Mesodermal cell (in vitro differentiated cells): ENCODE results near the gene GIMAP5.

Experiments used
- H3K27ac ChIP-seq: 2 replicates; pipeline ENCODE4 v1.7.0; 2013; ENCODE audit warnings: mild to moderate bottlenecking, low read depth, low read length, moderate library complexity; ENCODE audit not compliant: severe bottlenecking
- H3K36me3 ChIP-seq: 2 replicates; pipeline ENCODE4 v1.7.1; 2013; ENCODE audit warnings: mild to moderate bottlenecking, low read length, moderate library complexity; ENCODE audit not compliant: control insufficient read depth, insufficient read depth
- H3K4me1 ChIP-seq: one replicate; pipeline ENCODE4 v1.7.1; 2013; ENCODE audit warnings: mild to moderate bottlenecking, low read length; ENCODE audit not compliant: insufficient read depth, control insufficient read depth, poor library complexity, severe bottlenecking
- H3K4me3 ChIP-seq: 2 replicates; pipeline ENCODE4 v1.7.0; 2013; ENCODE audit warnings: low read length, control low read depth, mild to moderate bottlenecking; ENCODE audit not compliant: insufficient read depth, poor library complexity, severe bottlenecking; ENCODE audit errors: extremely low read depth
- H3K9me3 ChIP-seq: 2 replicates; pipeline ENCODE4 v1.7.1; 2013; ENCODE audit warnings: mild to moderate bottlenecking, low read length, moderate library complexity; ENCODE audit not compliant: control insufficient read depth
- WGBS, 2 experiments: methylation state at CpG; one replicate each; pipeline ENCODE4 v1.1.5; 2013; ENCODE audit warnings: missing lambda C conversion rate in 2 of 2; ENCODE audit not compliant: insufficient coverage in 2 of 2; 5-methylcytosine and 5-hydroxymethylcytosine counted together

Gene GIMAP5

DNA sequence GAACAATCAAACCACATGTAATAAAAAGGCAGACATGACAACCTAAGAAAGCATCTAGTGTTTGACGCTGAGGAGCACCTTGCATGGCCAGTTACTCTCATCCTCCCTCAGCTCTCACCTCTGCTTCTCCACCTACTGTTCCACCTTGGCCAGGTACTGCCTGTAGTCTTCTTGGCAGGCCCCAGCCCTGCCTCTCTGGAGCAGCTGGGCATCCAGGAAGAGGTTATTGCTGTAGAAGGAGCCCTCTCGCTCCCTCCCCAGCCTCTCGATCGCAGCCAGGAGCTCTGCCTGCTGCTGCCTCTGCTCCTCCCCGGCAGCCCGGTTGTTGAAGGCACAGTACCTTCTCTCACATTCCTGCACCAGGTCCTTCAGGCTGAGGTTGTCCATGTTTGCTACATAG, 9.7 kb downstream of the GIMAP5 start:
- Histone ChIP-seq H3K4me1 (no peaks in the 10 kb centered on the region), H3K9me3 (no peaks in the 10 kb centered on the region), H3K36me3 (no peaks in the 10 kb centered on the region), H3K4me3 (no peak overlapping the region), H3K27ac (no peak overlapping the region)
- 75 to 83% methylated on average over 6 of the region's 6 CpGs for WGBS, 2 experiments

DNA sequence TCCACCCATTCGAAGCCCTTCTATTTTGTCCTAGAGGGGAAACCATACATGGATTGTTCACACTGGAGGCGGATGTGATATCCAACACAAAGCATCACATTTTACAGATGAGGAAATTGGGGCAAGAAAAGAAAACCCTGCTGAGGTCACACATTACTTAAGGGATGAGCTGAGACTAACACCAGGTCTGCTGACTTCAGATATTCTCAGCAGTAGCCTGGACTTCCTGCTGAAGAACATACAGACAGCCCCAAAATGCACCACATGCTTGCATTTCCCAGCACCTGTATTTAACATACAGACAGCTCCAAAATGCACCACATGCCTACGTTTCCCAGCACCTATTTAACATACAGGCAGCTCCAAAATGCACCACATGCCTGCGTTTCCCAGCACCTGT, 11.2 kb downstream of the GIMAP5 start:
- Histone ChIP-seq H3K9me3 (no peaks in the 10 kb centered on the region), H3K36me3 (no peaks in the 10 kb centered on the region), H3K4me1 (no peaks in the 10 kb centered on the region), H3K27ac (no peak overlapping the region), H3K4me3 (no peak overlapping the region)
- WGBS, 2 experiments, result 39% methylated on average over 2 of the region's 4 CpGs; no CpG with 5 or more reads in 1 of the 2 experiments

DNA sequence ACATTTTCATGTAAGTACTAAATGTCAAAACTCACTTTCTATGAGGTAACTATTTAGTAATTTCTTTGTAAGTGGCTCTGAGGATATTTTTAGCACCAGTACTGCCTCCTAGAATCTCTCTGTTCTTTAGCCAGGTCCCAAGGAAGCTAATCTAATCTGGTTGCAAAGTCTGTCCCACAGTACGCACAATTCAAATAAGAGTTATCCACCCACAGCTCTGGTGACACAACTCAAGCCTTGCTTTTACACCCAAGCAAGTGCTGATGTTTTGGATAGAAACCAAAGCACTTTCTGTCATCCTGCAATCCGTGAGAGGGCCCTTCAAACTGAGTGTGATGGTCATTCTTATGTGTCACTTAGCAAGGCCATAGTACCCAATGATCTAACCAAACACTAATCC, 14.5 kb downstream of the GIMAP5 start:
- WGBS, 2 experiments, result no CpG with 5 or more reads among the region's 2 CpGs
- H3K27ac ChIP-seq, result no peak overlapping the region

DNA sequence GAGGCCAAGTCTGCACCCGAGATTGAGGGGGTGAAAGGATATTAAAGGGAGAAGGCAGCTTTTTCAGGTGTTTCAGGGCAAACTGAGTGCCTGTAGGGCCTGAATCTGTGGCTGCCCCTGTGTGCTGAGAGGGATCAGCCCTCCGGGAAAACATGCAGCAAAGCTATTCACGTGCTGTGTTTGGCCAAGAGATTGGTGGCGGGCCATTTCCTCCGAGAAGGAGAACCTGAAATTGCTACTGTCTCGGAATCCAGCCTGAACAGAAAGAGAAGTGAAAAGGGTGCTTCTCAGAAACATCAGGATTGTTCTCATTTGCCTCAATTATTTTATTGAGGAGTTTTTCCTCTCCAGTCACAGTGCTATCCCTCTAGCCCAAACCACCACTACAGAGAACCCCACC, 16.0 kb downstream of the GIMAP5 start:
- no peaks in the 10 kb centered on the region for H3K36me3 ChIP-seq
- WGBS, 2 experiments, result 75 to 85% methylated on average over 4 to 5 of the region's 6 CpGs
- no peak overlapping the region for H3K4me3 ChIP-seq
- H3K9me3 ChIP-seq, result no peaks in the 10 kb centered on the region
- no peaks in the 10 kb centered on the region for H3K4me1 ChIP-seq
- no peak overlapping the region for H3K27ac ChIP-seq

More for the DNA sequence above, 14.5 kb downstream of the GIMAP5 start:
- no peaks in the 10 kb centered on the region for H3K9me3 ChIP-seq
- no peaks in the 10 kb centered on the region for H3K36me3 ChIP-seq
- H3K4me1 ChIP-seq, result no peaks in the 10 kb centered on the region
- no peak overlapping the region for H3K4me3 ChIP-seq

DNA sequence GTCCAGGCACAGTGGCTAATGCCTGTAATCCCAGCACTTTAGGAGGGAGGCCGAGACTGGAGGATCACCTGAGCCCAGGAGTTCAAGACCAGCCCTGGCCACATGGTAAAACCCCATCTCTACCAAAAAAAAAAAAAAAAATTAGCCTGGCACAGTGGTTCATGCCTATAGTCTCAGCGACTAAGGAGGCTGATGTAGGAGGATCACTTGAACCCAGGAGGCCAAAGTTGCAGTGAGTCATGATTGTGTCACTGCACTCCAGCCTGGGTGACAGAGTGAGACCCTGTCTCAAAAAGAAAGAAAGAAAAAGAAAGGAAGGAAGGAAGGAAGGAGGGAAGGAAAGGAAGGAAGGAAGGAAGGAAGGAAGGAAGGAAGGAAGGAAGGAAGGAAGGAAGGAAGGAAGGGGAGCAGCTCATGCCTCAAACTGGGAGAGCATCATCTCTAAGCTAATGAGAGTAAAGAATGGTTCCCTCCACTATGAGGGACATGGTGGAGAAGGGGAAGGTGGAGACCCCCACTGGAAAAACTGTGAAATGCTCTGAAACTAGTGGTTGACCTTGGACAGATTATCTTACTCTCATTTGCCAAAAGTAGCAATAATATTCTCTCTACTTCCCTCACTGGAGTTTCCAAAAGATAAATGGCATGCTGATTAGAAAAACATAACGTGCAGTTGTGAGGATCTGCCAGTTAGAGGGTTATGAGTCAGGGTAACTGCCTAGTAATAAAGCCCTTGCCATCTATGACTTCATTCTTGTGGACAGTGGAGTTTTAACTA, 16.8 kb downstream of the GIMAP5 start:
- Histone ChIP-seq H3K4me1 (no peaks in the 10 kb centered on the region), H3K27ac (no peak overlapping the region), H3K36me3 (no peaks in the 10 kb centered on the region), H3K9me3 (no peaks in the 10 kb centered on the region), H3K4me3 (no peak overlapping the region)
- 35 to 75% methylated on average over 1 to 3 of the region's 3 CpGs for WGBS, 2 experiments

DNA sequence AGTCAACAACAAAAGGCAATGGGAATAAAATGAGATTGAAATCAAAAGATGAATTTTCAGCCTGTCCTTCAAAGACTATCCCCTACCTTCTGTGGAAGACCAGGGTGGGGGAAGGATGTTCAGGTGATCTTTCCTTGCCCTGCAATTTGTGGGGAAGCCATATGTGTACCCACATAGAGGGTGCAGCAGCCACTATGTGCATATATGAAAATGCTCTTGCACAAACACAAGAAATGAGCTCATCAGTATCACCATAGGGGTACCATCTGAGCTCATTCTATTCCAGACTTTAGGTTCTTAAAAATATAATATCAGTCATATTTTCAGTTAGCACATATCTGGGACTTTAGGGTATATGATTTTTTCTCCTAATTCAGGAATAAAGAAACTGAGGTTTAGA, 17.7 kb downstream of the GIMAP5 start:
- H3K4me3 ChIP-seq, result no peak overlapping the region
- H3K27ac ChIP-seq, result no peak overlapping the region
- H3K9me3 ChIP-seq, result no peaks in the 10 kb centered on the region
- no peaks in the 10 kb centered on the region for H3K4me1 ChIP-seq
- H3K36me3 ChIP-seq, result no peaks in the 10 kb centered on the region

DNA sequence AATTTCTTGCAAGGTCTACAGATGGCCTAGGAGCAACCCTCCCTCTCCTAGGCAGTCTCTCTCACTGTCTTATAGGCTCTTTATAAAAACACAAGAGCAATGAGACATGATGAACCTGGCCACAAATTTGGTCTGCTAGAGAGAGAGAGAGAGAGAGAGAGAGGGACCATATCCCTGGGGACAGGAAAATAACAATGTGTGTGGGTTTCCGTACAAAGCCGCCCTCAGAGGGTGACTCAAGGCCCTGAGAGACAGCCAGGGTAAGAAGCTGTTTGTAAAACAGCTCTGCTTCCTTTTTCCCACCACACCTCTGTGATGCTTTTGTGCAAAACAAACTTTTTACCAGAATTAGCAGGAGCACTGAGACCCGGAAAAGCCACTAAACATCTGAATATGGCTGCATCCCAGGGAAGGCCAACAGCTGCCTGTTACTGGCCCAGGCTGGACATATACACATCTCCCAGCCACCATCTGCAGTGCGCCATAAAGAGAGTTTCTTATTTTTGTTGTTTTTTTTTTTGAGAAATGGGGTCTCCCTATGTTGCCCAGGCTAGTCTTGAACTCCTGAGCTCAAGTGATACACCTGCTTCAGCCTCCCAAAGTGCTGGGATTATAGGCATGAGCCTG, 18.4 kb downstream of the GIMAP5 start:
- Histone ChIP-seq H3K9me3 (no peaks in the 10 kb centered on the region), H3K27ac (no peak overlapping the region), H3K4me3 (no peak overlapping the region), H3K36me3 (no peaks in the 10 kb centered on the region), H3K4me1 (no peaks in the 10 kb centered on the region)
- WGBS, 2 experiments, result 71 to 89% methylated on average over 1 of the region's 4 CpGs

DNA sequence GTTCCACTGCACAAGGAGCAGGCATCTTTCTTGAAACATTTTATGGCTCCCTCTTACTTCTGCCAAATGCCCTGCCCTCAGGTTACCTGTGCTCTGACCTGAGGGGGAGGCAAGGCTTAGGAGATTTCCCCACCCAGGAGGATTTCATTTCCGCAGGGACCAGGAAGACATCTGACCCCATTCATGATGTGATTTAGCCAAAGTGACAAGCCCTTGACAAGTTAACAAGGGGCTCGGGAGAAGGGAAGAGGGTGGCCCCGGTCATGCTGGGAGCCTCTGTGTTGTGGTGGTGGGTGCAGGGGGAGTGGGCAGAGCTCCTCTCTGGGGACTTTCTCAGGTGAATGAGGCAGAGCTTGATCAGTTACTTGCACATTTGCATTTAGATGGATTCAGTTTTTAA, 18.9 kb downstream of the GIMAP5 start:
- 46 to 70% methylated on average over 2 to 3 of the region's 3 CpGs for WGBS, 2 experiments
- Histone ChIP-seq H3K4me1 (no peaks in the 10 kb centered on the region), H3K4me3 (no peak overlapping the region), H3K9me3 (no peaks in the 10 kb centered on the region), H3K36me3 (no peaks in the 10 kb centered on the region), H3K27ac (no peak overlapping the region)

DNA sequence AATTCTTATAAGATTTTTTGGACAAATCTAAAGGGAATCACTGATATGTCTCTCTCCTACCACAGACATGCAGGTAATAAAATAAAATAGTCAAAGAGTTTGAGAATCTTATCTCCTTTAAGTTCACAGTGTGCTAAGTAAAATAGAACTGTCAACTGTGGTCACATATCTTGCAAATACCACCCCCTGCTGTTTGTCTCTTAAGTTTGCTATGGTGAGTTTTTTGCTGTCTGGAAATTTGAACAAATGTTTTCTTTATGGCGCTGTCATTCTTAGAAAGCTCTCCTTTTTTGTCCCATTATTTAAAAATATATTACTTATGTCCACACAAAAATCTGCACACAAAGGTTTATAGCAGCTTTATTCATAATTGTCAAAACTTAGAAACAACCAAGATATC, 19.6 kb downstream of the GIMAP5 start:
- H3K4me1 ChIP-seq, result no peaks in the 10 kb centered on the region
- no peak overlapping the region for H3K27ac ChIP-seq
- no peaks in the 10 kb centered on the region for H3K36me3 ChIP-seq
- no peaks in the 10 kb centered on the region for H3K9me3 ChIP-seq
- no peak overlapping the region for H3K4me3 ChIP-seq
- WGBS, 2 experiments, result no CpG with 5 or more reads among the region's 1 CpG

DNA sequence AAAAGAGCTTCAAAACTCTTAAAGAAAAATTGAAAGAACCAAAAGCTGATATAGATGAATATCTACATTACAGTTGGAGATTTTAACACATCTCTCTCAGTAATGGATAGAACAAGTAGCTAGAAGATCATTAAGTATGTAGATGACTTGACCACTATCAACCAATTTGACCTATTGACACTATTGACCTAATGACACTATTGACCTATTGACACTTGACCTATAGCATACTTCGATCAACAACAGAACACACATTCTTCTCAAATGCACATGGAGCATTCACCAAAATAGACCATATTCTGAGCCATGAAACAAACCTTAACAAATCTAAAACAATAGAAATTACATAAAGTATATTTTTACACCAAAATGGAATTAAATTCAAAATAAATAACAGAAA, 22.3 kb downstream of the GIMAP5 start:
- Histone ChIP-seq H3K36me3 (no peaks in the 10 kb centered on the region), H3K9me3 (no peaks in the 10 kb centered on the region), H3K4me1 (no peaks in the 10 kb centered on the region), H3K4me3 (no peak overlapping the region), H3K27ac (no peak overlapping the region)
- 100% methylated on average over 1 of the region's 1 CpG for WGBS, 2 experiments

DNA sequence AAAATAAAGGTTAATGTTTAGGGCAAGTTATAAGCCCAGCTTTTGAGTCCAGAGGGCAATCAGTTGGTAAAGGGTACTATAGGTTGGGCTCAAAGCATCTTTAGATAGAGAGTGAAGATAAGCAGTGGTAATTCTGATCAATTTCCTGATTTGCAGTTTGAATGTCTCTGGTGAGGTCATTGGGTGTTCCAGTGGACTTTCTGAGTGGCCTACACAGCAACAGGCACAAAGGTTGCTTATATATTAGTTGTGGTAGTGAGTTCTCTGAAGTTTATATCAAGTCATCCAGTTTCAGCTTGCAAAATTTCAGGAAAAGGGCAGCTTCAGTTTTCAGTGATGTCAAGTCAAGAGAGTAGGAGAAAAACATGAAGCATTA, 29.1 kb downstream of the GIMAP5 start:
- Histone ChIP-seq H3K4me3 (no peak overlapping the region), H3K27ac (no peak overlapping the region), H3K9me3 (no peaks in the 10 kb centered on the region), H3K36me3 (no peaks in the 10 kb centered on the region), H3K4me1 (no peaks in the 10 kb centered on the region)
